Measurements from ENCODE around the gene TMEM256.

Gene TMEM256

GRCh38 chr17:7356756-7357155 is 47.1 kb downstream of the TMEM256 start:
- FAIRE-seq (no peak), DNase-seq (ENCODE audit: insufficient read length, low spot score) (no peak)

- FAIRE-seq (peak; percentile 88), DNase-seq (ENCODE audit: insufficient read length, low spot score) (peak; percentile 80)
These were observed 47.8 kb downstream of the TMEM256 start for GRCh38 chr17:7356072-7356549.

- FAIRE-seq = no peak
- no peak for DNase-seq (ENCODE audit: insufficient read length, low spot score)
These were observed 48.3 kb downstream of the TMEM256 start for GRCh38 chr17:7355573-7355972.

- DNase-seq (ENCODE audit: insufficient read length, low spot score) = no peak
- FAIRE-seq = no peak
These were observed 48.8 kb downstream of the TMEM256 start, which contains the start of gene TMEM95 for GRCh38 chr17:7355053-7355452. TMEM95 (plus strand) TSS chr17:7355156; CDS start chr17:7355205, 49 bp downstream.

- FAIRE-seq (peak; percentile 58), DNase-seq (ENCODE audit: insufficient read length, low spot score) (no peak)
These were observed 49.5 kb downstream of the TMEM256 start for GRCh38 chr17:7354262-7354843.

Measured in HTR-8/SVneo (cell line).